ENCODE results near the gene CCDC57.

Gene CCDC57

DNA sequence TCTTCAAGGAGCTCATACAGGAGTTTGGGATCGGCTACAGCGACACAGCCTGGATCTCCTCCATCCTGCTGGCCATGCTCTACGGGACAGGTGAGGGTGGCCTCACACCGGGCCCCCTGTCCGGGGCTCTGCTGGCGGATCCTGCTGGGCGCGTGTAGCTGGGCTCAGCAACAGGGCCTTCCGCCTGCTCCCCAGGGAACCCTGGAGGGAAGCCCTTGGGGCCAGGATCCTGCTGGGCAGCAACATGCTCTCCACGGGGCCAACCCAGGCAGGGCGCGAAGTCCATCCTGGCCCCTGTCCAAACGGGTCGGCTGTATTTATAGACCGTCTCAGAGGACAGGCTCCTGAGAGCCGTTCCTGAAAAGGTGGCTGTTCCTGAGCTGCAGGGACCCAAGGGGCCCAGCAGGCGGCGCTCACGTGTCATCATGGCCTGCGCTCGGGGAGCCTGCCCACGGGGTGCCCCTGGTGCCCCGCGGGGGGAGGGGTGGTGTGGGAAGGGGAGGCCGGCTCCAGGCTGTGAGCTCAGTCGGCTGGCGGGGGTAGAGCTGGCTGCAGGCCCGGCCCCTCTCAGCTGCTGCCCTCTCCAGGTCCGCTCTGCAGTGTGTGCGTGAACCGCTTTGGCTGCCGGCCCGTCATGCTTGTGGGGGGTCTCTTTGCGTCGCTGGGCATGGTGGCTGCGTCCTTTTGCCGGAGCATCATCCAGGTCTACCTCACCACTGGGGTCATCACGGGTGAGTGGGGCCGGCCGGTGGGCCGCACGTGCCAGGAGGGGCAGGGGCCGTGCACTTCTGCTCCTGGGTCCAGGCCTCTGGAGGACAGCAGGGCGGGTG, 23.7 kb upstream of the CCDC57 start:
- no peak overlapping the region for H3K4me3 ChIP-seq (ENCODE audit: low read length)
- TF ChIP-seq, protein P1, sequence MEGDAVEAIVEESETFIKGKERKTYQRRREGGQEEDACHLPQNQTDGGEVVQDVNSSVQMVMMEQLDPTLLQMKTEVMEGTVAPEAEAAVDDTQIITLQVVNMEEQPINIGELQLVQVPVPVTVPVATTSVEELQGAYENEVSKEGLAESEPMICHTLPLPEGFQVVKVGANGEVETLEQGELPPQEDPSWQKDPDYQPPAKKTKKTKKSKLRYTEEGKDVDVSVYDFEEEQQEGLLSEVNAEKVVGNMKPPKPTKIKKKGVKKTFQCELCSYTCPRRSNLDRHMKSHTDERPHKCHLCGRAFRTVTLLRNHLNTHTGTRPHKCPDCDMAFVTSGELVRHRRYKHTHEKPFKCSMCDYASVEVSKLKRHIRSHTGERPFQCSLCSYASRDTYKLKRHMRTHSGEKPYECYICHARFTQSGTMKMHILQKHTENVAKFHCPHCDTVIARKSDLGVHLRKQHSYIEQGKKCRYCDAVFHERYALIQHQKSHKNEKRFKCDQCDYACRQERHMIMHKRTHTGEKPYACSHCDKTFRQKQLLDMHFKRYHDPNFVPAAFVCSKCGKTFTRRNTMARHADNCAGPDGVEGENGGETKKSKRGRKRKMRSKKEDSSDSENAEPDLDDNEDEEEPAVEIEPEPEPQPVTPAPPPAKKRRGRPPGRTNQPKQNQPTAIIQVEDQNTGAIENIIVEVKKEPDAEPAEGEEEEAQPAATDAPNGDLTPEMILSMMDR (conservative IDR thresholded peaks at IDR 0.05; ENCODE audit: low read length): peak; percentile 63
- no peak for DNase-seq (ENCODE audit: low read depth)

DNA sequence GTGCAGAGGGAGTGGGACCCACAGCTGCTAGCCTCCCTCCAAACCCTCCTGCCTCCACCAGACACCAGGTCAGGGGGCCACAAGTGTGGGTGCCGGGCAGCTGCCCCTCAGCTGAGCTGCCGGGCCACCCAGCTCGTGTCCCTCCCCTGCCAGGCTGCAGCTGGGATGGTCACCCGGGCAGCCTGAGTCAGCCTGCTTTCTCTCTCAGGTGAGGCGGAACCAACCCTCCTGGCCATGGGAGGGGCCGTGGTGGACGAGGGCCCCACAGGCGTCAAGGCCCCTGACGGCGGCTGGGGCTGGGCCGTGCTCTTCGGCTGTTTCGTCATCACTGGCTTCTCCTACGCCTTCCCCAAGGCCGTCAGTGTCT, 23.1 kb upstream of the CCDC57 start:
- DNase-seq (ENCODE audit: low read depth): no peak
- TF ChIP-seq, protein P1 (conservative IDR thresholded peaks at IDR 0.05; ENCODE audit: low read length): no peak
- H3K4me3 ChIP-seq (ENCODE audit: low read length): no peak overlapping the region

DNA sequence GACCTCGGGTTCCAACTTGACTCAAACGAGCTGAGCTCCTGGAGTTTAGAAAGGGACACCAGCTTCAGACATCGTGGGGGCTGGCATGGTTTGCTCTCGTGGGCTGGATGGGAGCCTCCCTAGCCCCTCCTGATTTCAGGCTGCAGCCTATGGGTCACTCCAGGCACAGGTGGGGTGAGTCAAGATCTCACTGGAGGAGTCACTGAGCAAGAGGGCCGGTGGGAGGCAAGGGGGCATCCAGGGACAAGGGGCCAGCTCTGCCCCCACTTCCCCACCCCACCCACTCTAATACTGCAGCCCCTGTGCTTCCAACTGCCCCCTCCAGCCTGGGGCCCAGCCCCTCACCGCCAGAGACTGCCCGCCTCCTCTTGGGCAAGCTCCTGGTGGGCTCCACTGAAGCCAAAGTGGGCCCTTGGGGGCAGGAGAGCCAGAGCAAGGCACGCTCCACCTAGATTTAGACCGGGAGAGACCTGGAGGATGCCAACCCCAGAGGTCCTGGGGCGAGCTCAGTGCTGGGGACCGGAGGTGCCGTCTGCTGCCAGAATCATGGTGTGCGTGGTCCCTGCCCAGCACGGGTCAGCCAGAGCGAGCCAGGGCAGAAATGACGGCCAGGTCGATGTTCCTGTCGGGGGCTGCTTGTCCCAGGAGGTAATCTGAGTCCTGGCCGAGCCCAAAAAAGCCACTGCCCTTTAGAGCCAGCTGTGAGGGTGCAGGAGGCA, 22.6 kb upstream of the CCDC57 start:
- H3K4me3 ChIP-seq (ENCODE audit: low read length): no peak overlapping the region

DNA sequence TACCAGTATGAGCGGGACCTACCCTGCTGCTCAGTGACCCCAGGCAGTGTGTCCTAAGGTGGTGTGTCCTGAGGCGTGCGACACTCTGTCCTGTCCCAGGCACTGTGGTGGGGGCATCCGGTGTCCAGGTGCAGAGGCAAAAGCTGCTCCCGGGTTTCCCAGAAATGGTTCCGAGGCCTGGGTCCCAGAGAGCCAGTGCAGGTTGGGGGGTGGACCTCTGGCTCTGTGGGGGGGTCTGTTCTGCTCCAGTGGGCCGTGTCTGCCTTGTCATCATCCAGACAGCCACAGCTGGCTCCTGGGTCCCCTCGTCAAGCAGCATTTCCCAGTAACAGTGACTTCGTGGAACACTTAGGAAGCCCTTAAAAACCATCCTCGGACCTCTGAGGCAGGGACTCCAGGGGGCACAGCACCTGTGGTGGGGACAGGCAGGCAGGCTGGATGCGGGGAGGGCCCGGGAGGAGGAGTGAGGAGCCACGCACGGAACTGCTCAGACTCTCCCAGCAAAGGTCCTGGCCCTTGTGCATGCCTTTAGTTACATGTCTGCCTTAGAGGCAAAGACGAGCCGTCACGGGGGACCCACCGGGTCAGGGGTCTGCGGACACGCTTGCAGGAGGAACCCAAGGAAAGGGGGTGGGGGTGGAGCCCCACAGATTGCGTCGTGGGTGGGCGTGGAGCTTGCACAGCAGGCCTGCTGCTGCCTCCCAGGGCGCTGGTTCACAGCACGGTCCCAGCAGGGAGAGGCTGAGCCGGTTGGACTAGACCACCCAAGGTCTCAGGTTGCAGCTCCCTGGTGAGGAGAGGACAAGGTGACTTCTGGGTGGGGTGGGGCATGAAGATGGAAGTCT, 21.8 kb upstream of the CCDC57 start:
- TF ChIP-seq, protein P1 (conservative IDR thresholded peaks at IDR 0.05; ENCODE audit: low read length): no peak
- no peak overlapping the region for H3K4me3 ChIP-seq (ENCODE audit: low read length)
- DNase-seq (ENCODE audit: low read depth): no peak

More for the DNA sequence above, 22.6 kb upstream of the CCDC57 start:
- DNase-seq (ENCODE audit: low read depth): no peak
- TF ChIP-seq, protein P1 (conservative IDR thresholded peaks at IDR 0.05; ENCODE audit: low read length): no peak

DNA sequence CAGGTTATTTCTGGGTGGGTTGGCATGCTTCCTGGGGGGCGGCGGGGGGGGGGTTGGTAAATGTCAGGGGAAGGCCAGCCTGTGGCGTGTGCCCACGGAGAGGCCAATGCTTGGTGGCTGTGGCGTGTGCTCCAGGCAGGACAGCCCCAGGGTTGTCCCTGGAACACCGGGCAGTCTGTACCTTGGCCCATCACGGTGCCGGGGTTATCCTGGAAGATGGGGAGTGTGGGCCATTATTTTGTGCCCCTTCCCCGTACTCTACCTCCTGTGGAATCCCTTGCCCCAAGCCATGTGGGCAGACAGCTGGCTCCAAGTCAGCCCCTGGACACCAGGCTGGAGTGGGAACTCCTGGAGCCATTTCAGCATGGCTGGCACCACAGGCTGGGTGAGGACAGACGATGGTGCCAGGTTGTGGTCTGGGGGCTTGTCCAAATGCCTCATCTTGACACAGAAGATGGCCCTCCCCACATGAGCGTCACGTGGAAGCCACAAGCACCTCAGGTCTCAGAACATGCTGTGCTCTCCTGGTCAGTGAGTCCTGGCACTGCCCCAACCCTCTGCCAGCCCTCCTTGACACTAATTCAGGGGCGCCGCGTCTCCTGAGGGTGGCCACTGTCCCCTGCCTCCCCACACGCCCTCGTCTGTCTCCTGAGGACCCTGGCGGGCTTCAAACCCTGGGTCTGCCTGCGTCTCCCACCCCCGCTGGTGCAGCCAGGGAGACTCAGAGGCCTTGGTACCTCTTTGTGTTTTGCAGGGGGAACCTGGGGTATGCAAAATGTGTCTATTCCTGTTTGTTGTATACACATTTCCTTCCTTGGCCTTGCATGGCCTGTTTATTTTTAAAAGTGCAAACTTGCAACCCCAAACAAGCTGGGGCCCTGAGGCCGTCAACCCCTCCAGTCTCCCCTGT, 20.5 kb upstream of the CCDC57 start:
- DNase-seq (ENCODE audit: low read depth): no peak
- no peak overlapping the region; the same call in 1 of the 2 replicates for H3K4me3 ChIP-seq (ENCODE audit: low read length)
- TF ChIP-seq, protein P1 (conservative IDR thresholded peaks at IDR 0.05; ENCODE audit: low read length): no peak

DNA sequence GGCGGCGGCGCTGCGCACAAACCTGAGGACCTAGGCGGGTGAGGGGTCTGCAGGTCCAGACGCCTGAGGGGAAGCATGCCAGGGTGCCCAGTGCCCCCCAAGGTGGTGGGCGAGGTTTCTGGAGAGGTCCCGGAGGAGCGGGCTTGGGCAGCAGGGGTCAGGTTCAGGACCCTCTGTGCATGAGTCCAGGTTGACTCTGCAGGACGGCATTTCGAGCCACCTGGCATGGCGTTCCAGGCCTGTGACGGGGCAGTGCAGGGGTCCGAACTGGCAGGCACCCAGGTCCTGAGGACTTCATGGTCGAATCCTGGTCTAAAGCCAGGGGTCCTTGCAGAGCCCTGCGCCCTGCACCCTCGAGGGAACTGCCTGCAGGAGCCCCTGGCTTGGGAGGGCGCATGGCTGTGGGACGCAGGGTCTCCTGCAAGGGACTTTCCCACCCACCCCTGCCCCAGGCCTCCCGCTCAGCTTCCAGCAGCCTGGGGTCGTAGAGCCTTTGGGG, 19.7 kb upstream of the CCDC57 start:
- peak overlapping the region; percentile 94 for H3K4me3 ChIP-seq (ENCODE audit: low read length)
- TF ChIP-seq, protein P1 (conservative IDR thresholded peaks at IDR 0.05; ENCODE audit: low read length): no peak

More for the DNA sequence above, 19.7 kb upstream of the CCDC57 start:
- no peak for DNase-seq (ENCODE audit: low read depth)
